HepG2 (cell line): Measurements from ENCODE around the gene SDK2. TPM values are rescaled to one million over a fixed set of nuclear protein-coding genes. Genes with fewer than 3 reads are reported as not detected.
A peak's percentile ranks its signal among the peaks of the same experiment; 100 is the strongest.

ENCODE experiments used
- CENPT ChIP-seq: sonication (generic); formaldehyde crosslinking; IDR thresholded peaks from 2 replicates; pipeline ENCODE4 v1.8.0; 2022; ENCODE audit warnings: low read depth, mild to moderate bottlenecking, moderate library complexity, missing genetic modification reagents
- EEA1 ChIP-seq: sonication (generic); formaldehyde crosslinking; IDR thresholded peaks from 2 replicates; pipeline ENCODE4 v1.5.1; 2020; ENCODE audit warnings: mild to moderate bottlenecking, missing genetic modification reagents, borderline replicate concordance
- FOXC1 ChIP-seq: sonication (generic); formaldehyde crosslinking; IDR thresholded peaks from 2 replicates; pipeline ENCODE4 v1.8.0; 2022; ENCODE audit warnings: mild to moderate bottlenecking, missing genetic modification reagents, borderline replicate concordance
- HMGA1 ChIP-seq: sonication (generic); formaldehyde crosslinking; conservative IDR thresholded peaks from 2 replicates; pipeline ENCODE4 v1.4.0; 2020; ENCODE audit warnings: missing genetic modification reagents
- MED8 ChIP-seq: sonication (generic); formaldehyde crosslinking; IDR thresholded peaks from 2 replicates; pipeline ENCODE4 v1.8.1; 2023; ENCODE audit warnings: mild to moderate bottlenecking, missing genetic modification reagents; ENCODE audit not compliant: insufficient replicate concordance
- ZNF121 ChIP-seq: sonication (generic); formaldehyde crosslinking; IDR thresholded peaks from 2 replicates; pipeline ENCODE4 v1.5.0; 2020; ENCODE audit warnings: mild to moderate bottlenecking, missing genetic modification reagents
- ZNF382 ChIP-seq: sonication (generic); formaldehyde crosslinking; IDR thresholded peaks from 2 replicates; pipeline ENCODE4 v1.5.0; 2020; ENCODE audit warnings: missing genetic modification reagents, mild to moderate bottlenecking, borderline replicate concordance
- ZNF564 ChIP-seq: sonication (generic); formaldehyde crosslinking; IDR thresholded peaks from 2 replicates; pipeline ENCODE4 v1.8.1; 2023; ENCODE audit warnings: mild to moderate bottlenecking, missing genetic modification reagents
- polyA plus RNA-seq, 8 experiments: library from polyadenylated mRNA; depleted of rRNA in 3 of 8; stranded (reverse) in 7 of 8; unstranded in 1 of 8; fragments of >200 nt; fragmentation: Illumina TruSeq in 4 of 8; extraction: Trizol in 4 of 8; gene quantifications; 2 replicates each; pipeline versions ENCODE4 v1.2.1 to v1.2.3, GENCODE V29; 2011 to 2016; ENCODE audit warnings: low read depth in 4 of 8, missing spikeins in 1 of 8, mixed read lengths in 1 of 8; ENCODE audit not compliant: insufficient read depth in 1 of 8
- total RNA-seq, 5 experiments: library from RNA; depleted of rRNA; stranded (reverse); fragments of >200 nt; fragmentation: Illumina TruSeq; extraction: Trizol; gene quantifications; 2 replicates each; pipeline ENCODE4 v1.2.3, GENCODE V29; 2016; ENCODE audit warnings: low read depth in 1 of 5
- TF ChIP-seq, protein P1 (sequence below): sonication (generic); formaldehyde crosslinking; IDR thresholded peaks from 2 replicates; pipeline ENCODE4 v1.8.0; 2022; ENCODE audit warnings: missing genetic modification reagents, mild to moderate bottlenecking, borderline replicate concordance
- TF ChIP-seq, protein P2 (sequence below): sonication (generic); formaldehyde crosslinking; conservative IDR thresholded peaks from 2 replicates; pipeline ENCODE4 v1.4.0; 2020; ENCODE audit warnings: mild to moderate bottlenecking, missing genetic modification reagents, moderate library complexity
- TF ChIP-seq, protein P3 (sequence below): IDR thresholded peaks from 2 replicates; pipeline ENCODE4 v1.6.1; 2012; ENCODE audit warnings: inconsistent platforms
- TF ChIP-seq, protein P4 (sequence below): sonication (generic); formaldehyde crosslinking; IDR thresholded peaks from 2 replicates; pipeline ENCODE4 v1.4.0; 2020; ENCODE audit warnings: missing genetic modification reagents, borderline replicate concordance
- TF ChIP-seq, protein P5 (sequence below): sonication (generic); formaldehyde crosslinking; IDR thresholded peaks from 2 replicates; pipeline ENCODE4 v1.8.0; 2022; ENCODE audit warnings: mild to moderate bottlenecking, missing genetic modification reagents, moderate library complexity
- TF ChIP-seq, protein P6 (sequence below): sonication (generic); formaldehyde crosslinking; IDR thresholded peaks from 2 replicates; pipeline ENCODE4 v1.4.0; 2020; ENCODE audit warnings: low read depth, mild to moderate bottlenecking, missing genetic modification reagents

Gene SDK2
- total and polyA plus RNA-seq, 2 of the 13 experiments (the other 11 are each of a cell fraction or from before 2014, with no cell fraction given), result not detected

DNA sequence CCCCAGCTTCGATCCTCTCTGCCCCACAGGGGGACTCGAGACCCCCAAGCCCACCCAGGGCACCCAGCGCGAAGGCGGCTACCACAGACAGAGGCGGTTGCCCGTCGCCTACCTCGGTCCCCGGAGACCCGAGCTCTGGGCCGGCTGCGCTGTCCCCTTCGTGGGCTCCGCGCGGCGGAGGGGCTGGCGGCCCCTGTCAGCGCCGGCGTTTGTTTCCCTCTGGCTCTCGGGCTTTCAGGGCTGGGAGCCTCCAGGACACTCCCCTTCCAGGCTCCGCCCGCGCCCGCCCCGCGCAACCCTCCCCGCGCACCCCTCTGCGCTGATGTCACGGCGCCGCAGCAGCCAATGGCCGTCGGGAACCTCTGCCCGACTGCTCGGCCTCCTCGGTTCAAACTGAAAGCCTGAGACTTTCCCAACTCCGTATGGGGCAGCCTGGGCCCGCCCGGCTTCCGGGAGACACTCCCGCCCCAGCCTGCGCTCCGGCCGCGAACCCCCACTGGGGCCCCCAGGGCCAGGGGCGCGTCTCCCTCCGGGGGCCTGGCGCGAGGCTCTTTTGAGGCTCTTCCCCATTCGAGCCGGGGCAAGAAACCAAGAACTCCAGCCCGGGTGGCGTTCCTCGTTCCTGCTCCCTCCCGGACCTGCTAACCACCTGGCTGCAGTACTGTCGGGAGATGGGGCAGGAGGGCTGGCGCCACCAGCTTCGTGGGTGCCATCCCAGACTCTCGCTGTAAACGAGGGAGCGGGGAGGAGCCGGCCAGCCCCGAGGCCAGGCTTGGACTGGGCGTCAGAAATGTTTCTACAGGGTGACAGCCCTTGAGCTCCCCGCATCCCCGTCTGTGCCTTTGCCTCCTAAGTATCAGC lies 332.2 kb downstream of the SDK2 start, which contains the start of gene CDC42EP4 (continued):
- TF ChIP-seq ZNF564 (peak; percentile 80; the same call in 1 of the 2 replicates), ZNF121 (CRISPR knock-in tag) (no peak), EEA1 (CRISPR knock-in tag) (peak; percentile 66; the same call in 1 of the 2 replicates), MED8 (CRISPR knock-in tag) (peak; percentile 58), FOXC1 (CRISPR knock-in tag) (peak; percentile 80), CENPT (CRISPR knock-in tag) (peak; percentile 29; the same call in 1 of the 2 replicates), ZNF382 (CRISPR knock-in tag) (no peak), HMGA1 (CRISPR knock-in tag) (no peak)
- TF ChIP-seq, protein P1, sequence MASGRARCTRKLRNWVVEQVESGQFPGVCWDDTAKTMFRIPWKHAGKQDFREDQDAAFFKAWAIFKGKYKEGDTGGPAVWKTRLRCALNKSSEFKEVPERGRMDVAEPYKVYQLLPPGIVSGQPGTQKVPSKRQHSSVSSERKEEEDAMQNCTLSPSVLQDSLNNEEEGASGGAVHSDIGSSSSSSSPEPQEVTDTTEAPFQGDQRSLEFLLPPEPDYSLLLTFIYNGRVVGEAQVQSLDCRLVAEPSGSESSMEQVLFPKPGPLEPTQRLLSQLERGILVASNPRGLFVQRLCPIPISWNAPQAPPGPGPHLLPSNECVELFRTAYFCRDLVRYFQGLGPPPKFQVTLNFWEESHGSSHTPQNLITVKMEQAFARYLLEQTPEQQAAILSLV (CRISPR knock-in tag), result peak; percentile 65; the same call in 1 of the 2 replicates
- TF ChIP-seq, protein P2, sequence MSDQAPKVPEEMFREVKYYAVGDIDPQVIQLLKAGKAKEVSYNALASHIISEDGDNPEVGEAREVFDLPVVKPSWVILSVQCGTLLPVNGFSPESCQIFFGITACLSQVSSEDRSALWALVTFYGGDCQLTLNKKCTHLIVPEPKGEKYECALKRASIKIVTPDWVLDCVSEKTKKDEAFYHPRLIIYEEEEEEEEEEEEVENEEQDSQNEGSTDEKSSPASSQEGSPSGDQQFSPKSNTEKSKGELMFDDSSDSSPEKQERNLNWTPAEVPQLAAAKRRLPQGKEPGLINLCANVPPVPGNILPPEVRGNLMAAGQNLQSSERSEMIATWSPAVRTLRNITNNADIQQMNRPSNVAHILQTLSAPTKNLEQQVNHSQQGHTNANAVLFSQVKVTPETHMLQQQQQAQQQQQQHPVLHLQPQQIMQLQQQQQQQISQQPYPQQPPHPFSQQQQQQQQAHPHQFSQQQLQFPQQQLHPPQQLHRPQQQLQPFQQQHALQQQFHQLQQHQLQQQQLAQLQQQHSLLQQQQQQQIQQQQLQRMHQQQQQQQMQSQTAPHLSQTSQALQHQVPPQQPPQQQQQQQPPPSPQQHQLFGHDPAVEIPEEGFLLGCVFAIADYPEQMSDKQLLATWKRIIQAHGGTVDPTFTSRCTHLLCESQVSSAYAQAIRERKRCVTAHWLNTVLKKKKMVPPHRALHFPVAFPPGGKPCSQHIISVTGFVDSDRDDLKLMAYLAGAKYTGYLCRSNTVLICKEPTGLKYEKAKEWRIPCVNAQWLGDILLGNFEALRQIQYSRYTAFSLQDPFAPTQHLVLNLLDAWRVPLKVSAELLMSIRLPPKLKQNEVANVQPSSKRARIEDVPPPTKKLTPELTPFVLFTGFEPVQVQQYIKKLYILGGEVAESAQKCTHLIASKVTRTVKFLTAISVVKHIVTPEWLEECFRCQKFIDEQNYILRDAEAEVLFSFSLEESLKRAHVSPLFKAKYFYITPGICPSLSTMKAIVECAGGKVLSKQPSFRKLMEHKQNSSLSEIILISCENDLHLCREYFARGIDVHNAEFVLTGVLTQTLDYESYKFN, result 0 out of 2 replicates have a peak, but pooled peaks have one; percentile 48
- TF ChIP-seq, protein P3, sequence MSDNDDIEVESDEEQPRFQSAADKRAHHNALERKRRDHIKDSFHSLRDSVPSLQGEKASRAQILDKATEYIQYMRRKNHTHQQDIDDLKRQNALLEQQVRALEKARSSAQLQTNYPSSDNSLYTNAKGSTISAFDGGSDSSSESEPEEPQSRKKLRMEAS, result peak; percentile 86
- TF ChIP-seq, protein P4, sequence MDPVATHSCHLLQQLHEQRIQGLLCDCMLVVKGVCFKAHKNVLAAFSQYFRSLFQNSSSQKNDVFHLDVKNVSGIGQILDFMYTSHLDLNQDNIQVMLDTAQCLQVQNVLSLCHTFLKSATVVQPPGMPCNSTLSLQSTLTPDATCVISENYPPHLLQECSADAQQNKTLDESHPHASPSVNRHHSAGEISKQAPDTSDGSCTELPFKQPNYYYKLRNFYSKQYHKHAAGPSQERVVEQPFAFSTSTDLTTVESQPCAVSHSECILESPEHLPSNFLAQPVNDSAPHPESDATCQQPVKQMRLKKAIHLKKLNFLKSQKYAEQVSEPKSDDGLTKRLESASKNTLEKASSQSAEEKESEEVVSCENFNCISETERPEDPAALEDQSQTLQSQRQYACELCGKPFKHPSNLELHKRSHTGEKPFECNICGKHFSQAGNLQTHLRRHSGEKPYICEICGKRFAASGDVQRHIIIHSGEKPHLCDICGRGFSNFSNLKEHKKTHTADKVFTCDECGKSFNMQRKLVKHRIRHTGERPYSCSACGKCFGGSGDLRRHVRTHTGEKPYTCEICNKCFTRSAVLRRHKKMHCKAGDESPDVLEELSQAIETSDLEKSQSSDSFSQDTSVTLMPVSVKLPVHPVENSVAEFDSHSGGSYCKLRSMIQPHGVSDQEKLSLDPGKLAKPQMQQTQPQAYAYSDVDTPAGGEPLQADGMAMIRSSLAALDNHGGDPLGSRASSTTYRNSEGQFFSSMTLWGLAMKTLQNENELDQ, result no peak
- TF ChIP-seq, protein P5, sequence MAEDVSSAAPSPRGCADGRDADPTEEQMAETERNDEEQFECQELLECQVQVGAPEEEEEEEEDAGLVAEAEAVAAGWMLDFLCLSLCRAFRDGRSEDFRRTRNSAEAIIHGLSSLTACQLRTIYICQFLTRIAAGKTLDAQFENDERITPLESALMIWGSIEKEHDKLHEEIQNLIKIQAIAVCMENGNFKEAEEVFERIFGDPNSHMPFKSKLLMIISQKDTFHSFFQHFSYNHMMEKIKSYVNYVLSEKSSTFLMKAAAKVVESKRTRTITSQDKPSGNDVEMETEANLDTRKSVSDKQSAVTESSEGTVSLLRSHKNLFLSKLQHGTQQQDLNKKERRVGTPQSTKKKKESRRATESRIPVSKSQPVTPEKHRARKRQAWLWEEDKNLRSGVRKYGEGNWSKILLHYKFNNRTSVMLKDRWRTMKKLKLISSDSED (CRISPR knock-in tag), result peak; percentile 70
- TF ChIP-seq, protein P6, sequence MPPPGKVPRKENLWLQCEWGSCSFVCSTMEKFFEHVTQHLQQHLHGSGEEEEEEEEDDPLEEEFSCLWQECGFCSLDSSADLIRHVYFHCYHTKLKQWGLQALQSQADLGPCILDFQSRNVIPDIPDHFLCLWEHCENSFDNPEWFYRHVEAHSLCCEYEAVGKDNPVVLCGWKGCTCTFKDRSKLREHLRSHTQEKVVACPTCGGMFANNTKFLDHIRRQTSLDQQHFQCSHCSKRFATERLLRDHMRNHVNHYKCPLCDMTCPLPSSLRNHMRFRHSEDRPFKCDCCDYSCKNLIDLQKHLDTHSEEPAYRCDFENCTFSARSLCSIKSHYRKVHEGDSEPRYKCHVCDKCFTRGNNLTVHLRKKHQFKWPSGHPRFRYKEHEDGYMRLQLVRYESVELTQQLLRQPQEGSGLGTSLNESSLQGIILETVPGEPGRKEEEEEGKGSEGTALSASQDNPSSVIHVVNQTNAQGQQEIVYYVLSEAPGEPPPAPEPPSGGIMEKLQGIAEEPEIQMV, result no peak; the same call in 1 of the 2 replicates
